NCI-H1048 (cell line): ENCODE results near the gene ELMO1.

Experiments used
- DNase-seq: peaks from one replicate; lab custom pipeline; 2025; lab: John Stamatoyannopoulos, UW

Gene ELMO1

GRCh38 chr7:37054624-37055241 is 393.9 kb downstream of the ELMO1 start:
- DNase-seq: no peak

- no peak for DNase-seq
Observed at GRCh38 chr7:37052705-37053104, 396.0 kb downstream of the ELMO1 start.

GRCh38 chr7:37050801-37051200 is 397.9 kb downstream of the ELMO1 start:
- DNase-seq: no peak

GRCh38 chr7:37048674-37049073 is 400.0 kb downstream of the ELMO1 start:
- DNase-seq: no peak

- DNase-seq: no peak
Observed at GRCh38 chr7:37047260-37047659, 401.4 kb downstream of the ELMO1 start.

GRCh38 chr7:37046531-37047079 is 402.1 kb downstream of the ELMO1 start:
- DNase-seq: no peak

- DNase-seq: no peak
Observed at GRCh38 chr7:37045681-37046179, 402.9 kb downstream of the ELMO1 start.

- no peak for DNase-seq
Observed at GRCh38 chr7:37041461-37041860, 407.2 kb downstream of the ELMO1 start.

- DNase-seq: no peak
Observed at GRCh38 chr7:37040330-37040729, 408.3 kb downstream of the ELMO1 start.

GRCh38 chr7:37039131-37039749 is 409.4 kb downstream of the ELMO1 start:
- DNase-seq: no peak

- DNase-seq: no peak
Observed at GRCh38 chr7:37038706-37039105, 410.0 kb downstream of the ELMO1 start.

GRCh38 chr7:37037286-37037685 is 411.4 kb downstream of the ELMO1 start:
- no peak for DNase-seq

GRCh38 chr7:37035631-37036030 is 413.0 kb downstream of the ELMO1 start:
- no peak for DNase-seq

- DNase-seq: no peak
Observed at GRCh38 chr7:37033141-37033540, 415.5 kb downstream of the ELMO1 start.

- DNase-seq: no peak
Observed at GRCh38 chr7:37032258-37032601, 416.4 kb downstream of the ELMO1 start.

GRCh38 chr7:37031571-37032257 is 416.9 kb downstream of the ELMO1 start:
- no peak for DNase-seq

GRCh38 chr7:37028909-37029440 is 419.7 kb downstream of the ELMO1 start:
- no peak for DNase-seq

GRCh38 chr7:37027557-37028341 is 420.9 kb downstream of the ELMO1 start:
- DNase-seq: no peak

- no peak for DNase-seq
Observed at GRCh38 chr7:37027104-37027503, 421.6 kb downstream of the ELMO1 start.

GRCh38 chr7:37018954-37019353 is 429.7 kb downstream of the ELMO1 start:
- DNase-seq: no peak

- no peak for DNase-seq
Observed at GRCh38 chr7:37016064-37016878, 432.4 kb downstream of the ELMO1 start.
